ENCODE results near the gene LHPP.

The LHPP gene

GRCh38 chr10:124611738-124612137, 150.1 kb downstream of the LHPP start:
- no peak for FAIRE-seq

- no peak for FAIRE-seq
Measured at GRCh38 chr10:124612611-124613498, 151.2 kb downstream of the LHPP start.

GRCh38 chr10:124614003-124614659, 152.5 kb downstream of the LHPP start:
- FAIRE-seq = no peak

DNA sequence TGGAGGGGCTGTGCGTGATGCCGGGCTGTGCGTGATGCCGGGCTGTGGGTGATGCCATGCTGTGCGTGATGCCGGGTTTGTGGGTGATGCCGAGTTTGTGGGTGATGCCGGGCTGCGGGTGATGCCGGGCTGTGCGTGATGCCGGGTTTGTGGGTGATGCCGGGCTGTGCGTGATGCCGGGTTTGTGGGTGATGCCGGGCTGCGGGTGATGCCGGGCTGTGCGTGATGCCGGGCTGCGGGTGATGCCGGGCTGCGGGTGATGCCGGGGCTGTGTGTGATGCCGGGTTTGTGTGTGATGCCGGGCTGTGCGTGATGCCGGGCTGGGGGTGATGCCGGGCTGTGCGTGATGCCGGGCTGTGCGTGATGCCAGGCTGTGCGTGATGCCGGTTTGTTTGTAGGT, 153.6 kb downstream of the LHPP start:
- no peak for FAIRE-seq

DNA sequence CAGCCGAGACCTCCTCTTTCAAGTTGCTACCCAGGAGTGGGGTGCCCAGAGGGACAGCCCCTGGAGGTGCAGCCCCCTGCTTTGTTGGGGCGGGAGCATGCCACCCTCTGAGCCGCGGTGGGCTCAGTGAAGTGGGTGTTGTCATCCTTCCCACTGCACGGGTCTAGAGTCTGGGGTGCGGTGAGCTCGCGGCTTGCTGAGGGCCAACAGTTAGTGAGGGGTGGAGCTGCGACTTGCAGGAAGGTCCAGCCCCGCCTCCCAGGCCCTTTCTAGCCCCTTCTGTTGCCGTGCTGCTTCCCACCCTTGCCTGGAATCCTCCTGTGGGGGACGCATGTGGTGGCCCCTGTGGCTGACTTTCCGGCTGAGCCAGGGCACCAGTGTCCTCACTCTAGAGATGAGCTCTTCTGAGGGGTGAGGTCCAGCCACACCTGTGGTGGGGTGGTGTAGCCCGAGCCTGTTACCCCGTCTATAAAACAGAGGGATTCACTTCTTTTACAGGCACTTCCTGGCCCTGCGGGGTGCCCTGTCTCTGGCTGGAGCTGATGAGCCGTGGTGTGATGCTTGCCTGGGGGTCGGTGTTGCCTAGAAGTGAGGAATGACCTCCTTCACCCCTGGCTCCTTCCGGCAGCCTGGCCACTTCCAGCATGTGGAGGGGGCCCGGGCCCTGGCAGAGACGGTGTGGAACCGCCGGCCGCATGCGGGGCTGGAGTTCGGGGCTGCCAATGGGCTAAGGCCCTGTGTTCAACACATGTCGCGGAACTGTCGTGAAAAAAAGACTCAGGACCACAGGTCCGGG, 154.6 kb downstream of the LHPP start:
- FAIRE-seq = no peak

DNA sequence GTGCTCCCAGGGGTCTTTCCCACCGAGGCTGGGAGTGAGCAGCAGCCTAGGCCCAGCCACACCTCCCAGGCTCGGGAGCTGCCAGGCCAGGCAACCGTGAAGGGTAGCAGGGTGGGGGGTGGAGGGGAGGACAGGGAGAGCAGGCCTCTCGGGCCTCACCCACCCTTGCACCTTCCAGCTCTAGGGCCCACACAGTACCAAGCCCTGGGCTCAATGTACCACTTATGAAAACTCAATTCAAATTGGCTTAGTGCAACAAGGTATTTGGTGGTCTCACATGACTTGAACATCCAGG, 155.2 kb downstream of the LHPP start:
- FAIRE-seq = no peak

DNA sequence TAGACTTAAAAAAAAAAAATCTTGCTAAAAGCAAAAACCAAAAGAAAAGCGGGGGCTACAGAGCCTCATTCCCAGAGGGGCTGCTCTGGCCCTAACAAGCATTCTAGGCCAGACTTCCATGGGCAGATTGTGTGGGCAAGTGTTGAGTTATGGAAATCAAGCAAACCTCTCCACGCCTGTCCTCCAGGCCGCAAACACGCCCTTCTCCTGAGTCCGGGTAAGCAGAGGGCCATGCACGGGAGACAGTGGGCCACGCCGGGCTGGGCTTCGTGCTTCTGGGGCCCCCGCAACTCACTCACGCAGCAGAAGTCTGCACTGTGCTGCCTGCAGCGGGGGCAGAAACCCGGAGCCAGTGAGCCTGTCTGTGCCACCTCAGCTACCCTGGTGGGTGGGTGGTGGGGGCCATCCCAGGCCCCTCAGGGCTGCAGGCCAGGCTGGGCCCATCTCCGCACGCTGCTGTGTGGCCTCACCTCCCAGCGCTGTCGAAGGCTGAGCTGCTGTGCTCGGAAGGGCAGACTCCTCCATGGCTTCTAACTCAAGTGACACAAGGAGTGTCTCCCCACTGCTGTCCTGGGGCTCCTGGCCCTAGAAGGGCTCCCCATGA, 156.9 kb downstream of the LHPP start:
- FAIRE-seq = no peak

GRCh38 chr10:124619195-124619594, 157.6 kb downstream of the LHPP start:
- no peak for FAIRE-seq

DNA sequence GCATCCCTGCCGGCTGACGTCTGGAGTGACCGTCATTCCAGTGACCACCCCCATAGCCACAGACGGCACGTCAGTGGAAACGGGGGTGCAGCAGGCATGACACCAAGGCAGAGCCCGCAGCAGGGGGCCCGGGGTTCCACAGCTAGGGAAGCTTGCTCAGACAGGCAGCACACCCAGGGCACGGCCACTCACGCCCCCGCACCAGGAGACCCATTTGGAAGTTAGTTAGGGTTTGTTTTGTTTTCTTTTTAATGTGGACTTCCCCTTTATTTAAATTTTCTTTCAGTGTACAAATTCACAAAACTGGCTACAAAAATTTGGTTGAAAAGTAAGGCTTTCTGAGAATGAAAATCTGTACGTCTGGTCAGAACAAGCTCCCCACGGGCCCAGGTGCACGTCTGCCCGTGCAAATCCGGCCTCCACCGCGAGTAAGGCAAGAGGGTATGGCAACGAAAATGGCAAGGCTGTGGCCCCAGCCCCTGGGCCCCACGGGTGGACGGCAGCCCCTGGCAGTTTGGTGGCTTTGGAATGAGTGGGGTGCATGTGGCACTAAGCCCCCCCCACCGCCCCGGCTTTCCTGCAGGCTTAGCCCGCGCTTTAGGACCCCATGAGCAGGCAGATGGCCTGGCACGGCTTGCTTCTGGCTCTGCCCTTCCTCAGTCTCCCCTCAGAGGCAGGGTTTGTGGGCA, 158.3 kb downstream of the LHPP start:
- no peak for FAIRE-seq

GRCh38 chr10:124621637-124622036, 160.0 kb downstream of the LHPP start:
- FAIRE-seq = no peak

GRCh38 chr10:124622158-124622557, 160.5 kb downstream of the LHPP start:
- no peak for FAIRE-seq

DNA sequence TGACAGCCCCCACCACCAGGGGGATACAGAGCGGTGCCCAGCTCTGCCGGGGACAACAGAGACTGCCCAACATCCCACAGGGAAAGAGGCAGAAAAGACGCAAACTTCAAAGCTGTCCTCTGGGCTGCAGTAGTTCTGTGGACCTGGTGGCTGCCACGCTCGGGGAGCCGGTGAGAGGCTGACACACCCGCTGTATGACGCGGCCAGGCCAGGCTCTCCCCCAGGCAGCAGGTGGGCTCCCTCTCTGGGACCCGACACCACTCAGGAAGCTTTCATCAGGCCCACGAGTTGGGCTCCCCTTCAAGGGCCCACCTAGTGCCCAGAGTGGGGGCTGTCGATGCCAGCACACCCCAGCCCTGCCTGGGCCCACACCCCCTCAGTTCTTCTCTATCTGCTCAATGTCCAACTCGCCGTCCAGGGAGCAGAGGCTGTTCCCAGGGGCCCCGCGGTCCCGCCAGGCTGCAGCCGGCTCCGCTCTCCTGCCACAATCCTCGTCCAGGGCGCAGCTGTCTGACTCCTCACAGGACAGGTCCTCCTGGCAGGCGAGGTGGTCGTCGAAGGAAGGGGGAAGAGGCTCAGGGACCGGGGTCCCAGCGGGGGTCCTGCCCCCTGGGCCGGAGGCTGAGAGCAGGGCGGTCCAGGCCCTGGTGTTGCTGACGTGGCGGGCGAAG, 161.4 kb downstream of the LHPP start:
- FAIRE-seq = no peak

DNA sequence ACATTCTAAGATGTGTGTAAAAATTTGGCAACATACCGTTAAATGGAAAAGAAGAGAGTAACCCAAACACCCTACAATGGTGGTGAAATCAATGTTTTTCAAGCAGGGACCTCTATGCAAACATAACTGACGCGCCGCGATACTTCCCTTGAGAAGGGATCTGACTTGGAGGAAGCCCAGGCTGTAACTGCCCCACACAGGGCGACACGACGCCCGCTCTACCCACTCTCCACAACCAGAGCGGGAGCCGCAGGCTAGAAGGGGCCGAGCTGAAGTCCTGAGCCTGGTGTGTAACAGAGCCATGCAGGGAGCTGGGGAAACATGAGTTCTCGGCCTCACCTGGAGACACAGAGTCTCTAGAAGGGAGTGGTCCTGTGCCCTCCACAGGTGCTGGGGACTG, 162.4 kb downstream of the LHPP start:
- no peak for FAIRE-seq

GRCh38 chr10:124624466-124624865, 162.8 kb downstream of the LHPP start:
- FAIRE-seq = no peak

GRCh38 chr10:124624895-124625294, 163.3 kb downstream of the LHPP start:
- no peak for FAIRE-seq

GRCh38 chr10:124625831-124626238, 164.2 kb downstream of the LHPP start:
- no peak for FAIRE-seq

- FAIRE-seq = no peak
Measured at GRCh38 chr10:124626759-124627380, 165.2 kb downstream of the LHPP start.

DNA sequence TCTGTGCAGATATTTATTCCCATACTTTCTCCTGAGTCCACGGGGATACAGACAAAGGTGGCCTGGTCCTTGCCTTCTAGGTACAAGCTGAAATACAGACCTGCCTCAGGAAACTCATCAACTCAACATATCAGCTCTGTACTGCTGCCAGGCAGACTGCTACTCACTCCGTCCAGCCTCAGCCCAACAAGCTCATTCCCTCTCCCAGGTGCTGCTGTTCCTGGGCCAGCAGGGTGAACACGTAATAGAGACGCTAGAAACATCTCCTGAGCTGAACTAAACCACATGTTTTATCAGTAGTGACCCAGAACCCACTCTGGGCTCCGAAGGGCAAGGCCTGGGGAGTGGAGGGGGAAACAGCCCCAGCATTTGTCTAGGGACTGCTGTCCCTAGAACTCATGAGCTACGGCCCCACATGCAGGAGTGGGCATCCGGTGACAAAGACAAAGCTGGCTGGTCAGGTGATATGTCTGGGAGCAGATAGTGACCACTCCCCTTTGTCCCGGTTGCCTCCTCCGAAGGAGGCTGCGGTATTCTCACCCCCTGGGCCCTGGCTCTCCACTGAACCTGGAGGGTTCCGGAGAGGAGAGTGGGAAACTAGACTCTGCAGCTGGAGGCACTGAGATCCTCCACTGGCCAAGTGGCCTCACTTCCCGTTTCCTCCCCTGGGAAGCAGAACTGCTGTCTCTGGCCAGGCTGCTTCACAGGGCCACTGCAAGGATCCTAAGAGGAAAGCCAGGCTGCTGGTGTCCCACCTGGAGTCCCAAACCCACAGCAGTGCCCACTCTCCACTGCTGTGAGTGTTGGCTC, 166.4 kb downstream of the LHPP start:
- FAIRE-seq = no peak

- no peak for FAIRE-seq
Measured at GRCh38 chr10:124628676-124629021, 167.0 kb downstream of the LHPP start.

DNA sequence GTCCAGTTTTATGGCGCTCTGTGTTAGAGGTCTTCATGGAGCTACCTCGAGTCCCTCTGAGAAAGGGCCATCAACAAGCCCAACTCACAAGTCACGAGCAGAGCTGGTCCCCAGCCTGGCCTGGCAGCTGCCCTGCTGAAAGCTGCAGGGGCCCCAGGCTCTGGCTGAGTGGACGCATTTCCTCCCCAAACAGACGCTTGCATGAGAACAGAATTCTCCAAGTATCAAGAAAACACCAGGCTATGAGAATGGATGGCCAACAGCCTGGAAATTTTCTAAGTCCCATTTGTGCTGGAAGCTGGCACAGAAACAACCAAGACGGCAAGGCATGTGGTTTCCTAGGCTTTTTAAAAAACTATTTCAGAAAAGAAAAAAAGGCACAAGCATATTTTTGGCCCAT, 167.8 kb downstream of the LHPP start:
- FAIRE-seq = no peak

GRCh38 chr10:124629842-124630241, 168.2 kb downstream of the LHPP start:
- FAIRE-seq = no peak
